ENCODE data around the gene GNB1L. TPM values are rescaled to one million over a fixed set of nuclear protein-coding genes. Genes with fewer than 3 reads are reported as not detected.
"Not testable (repeated sequence)": the region's sequence is repeated elsewhere in the genome, so short reads cannot be mapped to it uniquely, and the experiment has no call there.

GNB1L gene
- total and polyA plus RNA-seq, 2 donors: 11.2 to 15.4 TPM

DNA sequence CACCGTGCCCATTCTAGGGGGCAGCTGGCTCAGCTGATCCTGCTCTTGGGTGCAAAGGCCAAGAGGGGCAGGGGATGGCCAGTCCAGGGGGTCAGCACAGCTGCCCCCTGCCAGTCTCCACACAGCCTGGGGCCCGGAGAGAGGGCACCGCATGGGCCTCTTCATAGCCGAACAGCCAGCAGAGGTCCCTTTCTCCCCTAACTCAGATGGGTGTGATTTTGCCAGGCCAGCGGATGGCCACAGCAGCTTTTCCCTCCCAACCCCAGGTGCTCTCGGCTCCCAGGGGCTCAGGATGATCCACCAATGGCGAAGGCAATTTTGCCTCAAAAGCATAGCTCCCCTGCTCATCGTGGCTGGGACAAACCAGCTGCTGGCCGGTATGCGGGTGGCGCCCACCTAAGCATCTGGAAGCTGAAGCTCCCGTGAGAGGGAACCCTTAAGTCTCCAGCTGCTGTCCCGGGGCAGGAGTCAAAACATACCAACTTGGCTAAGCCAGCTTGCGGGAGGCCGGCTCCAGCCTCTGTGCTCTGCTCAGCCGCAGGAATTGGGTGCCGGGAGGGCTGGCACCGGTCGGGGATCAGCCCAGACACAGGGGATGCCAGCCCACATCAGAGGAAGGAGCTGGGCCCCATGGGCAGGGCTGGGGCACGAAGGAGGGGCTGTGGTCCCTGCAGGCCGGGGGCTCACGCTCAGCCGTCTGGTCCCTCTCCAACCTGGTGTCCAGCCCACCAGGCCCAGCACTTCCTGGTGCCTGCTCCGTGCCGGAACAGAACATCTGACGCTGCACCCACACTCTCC is 30.5 kb upstream of the GNB1L start:
- Histone ChIP-seq H3K4me3 (ENCODE audit: low read length in 2 of 2) (no peak overlapping the region), H3K27ac (ENCODE audit: low read depth in 1 of 2, low read length in 1 of 2) (peak overlapping the region in 1 of 2 donors; percentile 52), H3K36me3 (ENCODE audit: control insufficient read depth in 2 of 2, insufficient read depth in 2 of 2, low read length in 1 of 2) (no peaks in the 10 kb centered on the region), H3K9me3 (ENCODE audit: control insufficient read depth in 2 of 2, insufficient read depth in 1 of 2, low read length in 1 of 2) (peaks cover 0 to 5% of the 10 kb centered on the region in 2 donors), H3K4me1 (ENCODE audit: control insufficient read depth in 2 of 2, insufficient read depth in 2 of 2, low read length in 2 of 2) (peaks cover 43 to 77% of the 10 kb centered on the region in 2 donors), H3K27me3 (ENCODE audit: control insufficient read depth in 2 of 2, insufficient read depth in 1 of 2, low read length in 1 of 2) (no peaks in the 10 kb centered on the region)
- DNase-seq (ENCODE audit: low read depth in 6 of 9, low spot score in 9 of 9): peak in 1 of 9 donors; percentile 47
- 74% methylated on average over 26 of the region's 26 CpGs for WGBS

DNA sequence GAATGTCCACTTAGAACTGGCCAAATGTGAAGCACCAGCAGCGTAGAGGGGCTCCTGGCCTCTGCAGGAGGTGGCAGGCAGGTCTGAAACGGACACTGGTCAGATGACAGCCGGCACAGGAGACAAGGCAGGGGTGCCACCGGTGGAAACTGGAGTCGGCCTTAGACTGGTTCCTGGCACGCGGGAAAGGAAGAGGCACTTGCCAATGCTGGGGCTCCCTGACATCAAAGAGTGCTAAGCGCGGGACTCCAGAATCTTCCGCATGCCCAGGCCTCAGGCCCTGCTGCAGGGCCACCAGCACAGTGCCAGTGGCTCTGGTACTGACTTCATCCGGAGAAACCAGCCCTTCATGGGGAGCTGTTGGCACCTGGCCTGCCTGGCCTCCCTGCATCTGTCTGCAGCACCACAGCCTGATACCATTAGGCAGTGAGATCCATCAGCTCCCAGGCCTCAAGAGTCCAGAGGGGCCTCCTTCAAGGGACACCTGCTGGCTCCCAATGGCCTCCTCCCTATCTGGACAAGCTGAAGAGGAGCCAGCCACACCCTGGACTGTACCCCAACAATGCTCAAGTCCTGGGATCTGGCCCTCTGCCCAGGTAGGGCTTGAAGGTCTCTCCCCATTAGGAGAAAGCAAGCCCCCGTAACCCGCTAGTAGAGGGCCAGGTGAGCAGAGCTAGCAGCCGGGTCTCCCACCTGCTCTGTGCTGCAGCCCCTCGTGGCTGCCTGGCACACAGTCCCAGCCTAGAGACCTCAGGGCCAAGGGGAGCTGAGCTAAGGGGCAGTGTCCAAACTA is 29.7 kb upstream of the GNB1L start:
- H3K4me1 ChIP-seq (ENCODE audit: control insufficient read depth in 2 of 2, insufficient read depth in 2 of 2, low read length in 2 of 2): peaks cover 35 to 76% of the 10 kb centered on the region in 2 donors
- no peaks in the 10 kb centered on the region for H3K27me3 ChIP-seq (ENCODE audit: control insufficient read depth in 2 of 2, insufficient read depth in 1 of 2, low read length in 1 of 2)
- peak in 1 of 9 donors; percentile 35 for DNase-seq (ENCODE audit: low read depth in 6 of 9, low spot score in 9 of 9)
- H3K27ac ChIP-seq (ENCODE audit: low read depth in 1 of 2, low read length in 1 of 2): peak overlapping the region in 1 of 2 donors; percentile 52
- no peaks in the 10 kb centered on the region for H3K36me3 ChIP-seq (ENCODE audit: control insufficient read depth in 2 of 2, insufficient read depth in 2 of 2, low read length in 1 of 2)
- 90% methylated on average over 15 of the region's 15 CpGs for WGBS
- peaks cover 0 to 5% of the 10 kb centered on the region in 2 donors for H3K9me3 ChIP-seq (ENCODE audit: control insufficient read depth in 2 of 2, insufficient read depth in 1 of 2, low read length in 1 of 2)
- no peak overlapping the region for H3K4me3 ChIP-seq (ENCODE audit: low read length in 2 of 2)

DNA sequence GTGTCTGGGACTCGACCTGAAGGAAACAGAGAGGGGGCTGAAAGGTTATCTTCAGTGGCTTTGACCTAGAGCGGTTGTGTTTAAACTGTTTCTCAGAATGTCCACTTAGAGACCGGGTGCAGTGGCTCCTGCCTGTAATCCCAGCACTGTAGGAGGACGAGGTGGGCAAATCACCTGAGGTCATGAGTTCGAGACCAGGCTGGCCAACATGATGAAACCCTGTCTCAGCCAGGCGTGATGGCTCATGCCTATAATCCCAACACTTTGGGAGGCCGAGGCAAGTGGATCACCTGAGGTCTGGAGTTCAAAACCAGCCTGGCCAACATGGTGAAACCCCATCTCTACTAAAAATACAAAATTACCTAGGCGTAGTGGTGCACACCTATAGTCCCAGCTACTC is 28.8 kb upstream of the GNB1L start:
- not testable (repeated sequence) for H3K27ac ChIP-seq (ENCODE audit: low read depth in 1 of 2, low read length in 1 of 2); DNase-seq (ENCODE audit: low read depth in 6 of 9, low spot score in 9 of 9); H3K4me3 ChIP-seq (ENCODE audit: low read length in 2 of 2); H3K9me3 ChIP-seq (ENCODE audit: control insufficient read depth in 2 of 2, insufficient read depth in 1 of 2, low read length in 1 of 2); H3K27me3 ChIP-seq (ENCODE audit: control insufficient read depth in 2 of 2, insufficient read depth in 1 of 2, low read length in 1 of 2); H3K36me3 ChIP-seq (ENCODE audit: control insufficient read depth in 2 of 2, insufficient read depth in 2 of 2, low read length in 1 of 2)
- peaks cover 29 to 67% of the 10 kb centered on the region in 2 donors for H3K4me1 ChIP-seq (ENCODE audit: control insufficient read depth in 2 of 2, insufficient read depth in 2 of 2, low read length in 2 of 2)
- 96% methylated on average over 8 of the region's 8 CpGs for WGBS

DNA sequence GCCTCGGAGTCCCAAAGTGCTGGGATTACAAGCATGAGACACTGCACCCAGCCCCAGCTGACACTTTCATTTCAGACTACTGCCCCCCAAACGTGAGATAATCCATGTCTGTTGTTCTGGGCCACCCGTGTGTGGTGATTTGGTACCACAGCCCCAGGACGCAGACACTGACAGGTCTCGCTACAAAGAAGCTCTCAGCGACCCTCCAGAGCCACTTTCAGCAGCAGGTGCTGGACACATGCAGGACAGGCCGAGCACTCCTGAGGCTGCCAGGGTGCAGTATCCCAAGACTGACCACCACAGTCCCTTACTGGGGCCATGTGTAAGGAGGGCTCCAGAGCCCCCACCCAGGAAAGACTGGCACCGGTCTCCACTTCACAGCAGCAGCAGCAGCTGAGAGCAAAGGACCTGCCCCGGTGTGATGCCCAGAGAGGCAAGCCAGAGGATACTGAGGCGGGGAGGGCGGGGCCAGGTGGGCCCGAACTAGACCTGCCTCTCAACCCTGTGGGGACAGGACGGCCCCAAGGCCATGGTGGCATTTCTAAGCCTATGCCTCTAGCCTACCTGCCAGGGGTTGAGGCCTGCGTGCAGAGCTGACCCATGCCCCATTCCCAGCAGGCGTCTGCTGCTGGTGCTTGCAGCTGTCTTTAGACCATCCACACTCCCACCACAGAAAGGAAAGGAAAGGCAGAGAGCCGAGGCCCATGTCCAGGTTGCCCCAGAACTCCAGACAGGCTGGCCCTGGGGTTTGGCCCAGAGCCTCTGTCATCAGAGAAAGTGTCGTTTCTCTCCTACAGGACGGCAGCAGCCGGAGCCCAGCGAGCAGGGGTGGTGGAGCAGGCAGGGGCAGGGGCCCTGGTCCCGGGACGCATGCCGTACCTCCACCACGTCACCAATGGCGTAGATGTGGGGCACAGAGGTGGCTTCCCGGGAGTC is 28.0 kb upstream of the GNB1L start:
- Histone ChIP-seq H3K4me1 (ENCODE audit: control insufficient read depth in 2 of 2, insufficient read depth in 2 of 2, low read length in 2 of 2) (peaks cover 28 to 60% of the 10 kb centered on the region in 2 donors), H3K27ac (ENCODE audit: low read depth in 1 of 2, low read length in 1 of 2) (no peak overlapping the region), H3K9me3 (ENCODE audit: control insufficient read depth in 2 of 2, insufficient read depth in 1 of 2, low read length in 1 of 2) (peaks cover 0 to 5% of the 10 kb centered on the region in 2 donors), H3K27me3 (ENCODE audit: control insufficient read depth in 2 of 2, insufficient read depth in 1 of 2, low read length in 1 of 2) (no peaks in the 10 kb centered on the region), H3K4me3 (ENCODE audit: low read length in 2 of 2) (no peak overlapping the region), H3K36me3 (ENCODE audit: control insufficient read depth in 2 of 2, insufficient read depth in 2 of 2, low read length in 1 of 2) (no peaks in the 10 kb centered on the region)
- DNase-seq (ENCODE audit: low read depth in 6 of 9, low spot score in 9 of 9): no peak
- WGBS: 95% methylated on average over 26 of the region's 26 CpGs

DNA sequence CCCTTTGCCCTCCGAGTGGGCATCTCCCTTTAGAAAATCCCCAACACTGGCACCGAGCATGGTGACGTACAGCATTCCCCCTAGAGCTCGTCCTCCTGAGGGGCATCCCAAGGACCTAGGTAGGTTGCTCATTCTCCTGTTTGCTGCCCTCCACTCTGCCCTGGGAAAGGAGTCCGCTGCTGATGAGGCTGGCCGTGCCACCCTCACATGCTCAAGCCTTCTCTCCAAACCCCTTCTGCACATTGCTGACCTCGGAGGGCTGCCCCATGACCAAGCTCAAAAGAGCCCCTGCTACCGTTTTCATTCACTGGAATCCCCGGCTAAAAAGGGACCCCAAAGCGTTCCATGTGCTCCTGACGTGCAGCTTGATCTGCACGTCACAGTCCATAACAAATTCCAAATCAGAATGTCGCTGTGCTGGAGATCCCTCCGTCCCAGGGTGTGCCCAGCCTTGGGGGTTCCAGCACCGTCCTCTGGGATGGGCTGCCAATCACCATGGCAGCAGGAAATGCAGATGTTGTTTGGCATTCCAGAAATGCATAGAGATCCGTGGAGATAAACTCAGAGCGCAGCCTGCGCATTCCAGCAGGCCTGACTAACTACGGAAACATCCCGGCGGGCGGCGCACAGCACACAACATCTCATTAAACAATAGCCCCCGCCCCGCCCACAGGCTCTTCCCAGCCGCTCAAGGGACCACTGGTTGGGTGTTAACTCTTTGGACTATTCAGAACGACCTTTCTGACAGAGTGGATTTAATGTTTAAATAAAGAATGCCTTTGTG is 26.3 kb upstream of the GNB1L start:
- DNase-seq (ENCODE audit: low read depth in 6 of 9, low spot score in 9 of 9): no peak
- Histone ChIP-seq H3K27ac (ENCODE audit: low read depth in 1 of 2, low read length in 1 of 2) (no peak overlapping the region), H3K9me3 (ENCODE audit: control insufficient read depth in 2 of 2, insufficient read depth in 1 of 2, low read length in 1 of 2) (peaks cover 0 to 9% of the 10 kb centered on the region in 2 donors), H3K4me1 (ENCODE audit: control insufficient read depth in 2 of 2, insufficient read depth in 2 of 2, low read length in 2 of 2) (peaks cover 14 to 59% of the 10 kb centered on the region in 2 donors), H3K27me3 (ENCODE audit: control insufficient read depth in 2 of 2, insufficient read depth in 1 of 2, low read length in 1 of 2) (no peaks in the 10 kb centered on the region), H3K36me3 (ENCODE audit: control insufficient read depth in 2 of 2, insufficient read depth in 2 of 2, low read length in 1 of 2) (no peaks in the 10 kb centered on the region), H3K4me3 (ENCODE audit: low read length in 2 of 2) (no peak overlapping the region)
- 94% methylated on average over 27 of the region's 27 CpGs for WGBS

DNA sequence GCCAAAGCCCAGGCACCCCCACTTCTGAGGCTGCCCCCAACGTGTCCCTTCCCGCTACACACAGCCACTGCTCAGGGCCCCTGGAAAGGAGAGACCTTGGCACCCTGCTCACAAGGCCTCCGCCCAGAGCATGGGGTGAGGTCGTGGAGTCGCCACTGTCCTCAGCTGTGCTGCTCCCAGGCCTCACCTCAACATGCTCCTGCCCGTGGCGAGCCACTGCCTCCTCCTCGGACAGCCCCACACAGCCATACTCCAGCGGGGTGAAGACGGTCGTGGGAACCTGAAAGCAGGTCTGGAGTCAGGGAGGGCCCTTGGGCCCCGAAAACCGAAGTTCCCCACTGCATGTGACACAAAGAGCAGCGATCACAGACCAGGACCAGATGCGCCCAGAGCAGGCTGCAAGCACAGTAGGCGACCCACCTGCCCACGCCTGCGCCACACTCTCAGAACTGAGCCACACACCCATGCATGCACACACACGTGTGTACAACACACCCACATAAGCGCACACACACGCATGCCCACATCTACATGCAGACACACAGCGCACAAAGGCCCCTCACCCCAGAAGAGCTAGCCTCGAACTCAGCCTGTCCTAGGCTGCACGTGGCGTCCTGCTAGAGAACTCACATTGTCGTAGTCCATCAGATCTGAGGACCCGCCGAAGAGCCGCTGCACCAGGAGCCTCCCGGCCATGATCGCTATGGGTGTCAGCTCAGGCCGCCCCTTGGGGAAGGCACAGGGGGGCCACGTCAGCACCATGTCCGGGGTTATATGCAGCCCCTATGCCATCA is 25.5 kb upstream of the GNB1L start:
- H3K4me1 ChIP-seq (ENCODE audit: control insufficient read depth in 2 of 2, insufficient read depth in 2 of 2, low read length in 2 of 2): peaks cover 8 to 59% of the 10 kb centered on the region in 2 donors
- H3K36me3 ChIP-seq (ENCODE audit: control insufficient read depth in 2 of 2, insufficient read depth in 2 of 2, low read length in 1 of 2): no peaks in the 10 kb centered on the region
- no peaks in the 10 kb centered on the region for H3K27me3 ChIP-seq (ENCODE audit: control insufficient read depth in 2 of 2, insufficient read depth in 1 of 2, low read length in 1 of 2)
- DNase-seq (ENCODE audit: low read depth in 6 of 9, low spot score in 9 of 9): no peak
- WGBS: 97% methylated on average over 34 of the region's 34 CpGs
- H3K27ac ChIP-seq (ENCODE audit: low read depth in 1 of 2, low read length in 1 of 2): no peak overlapping the region
- H3K4me3 ChIP-seq (ENCODE audit: low read length in 2 of 2): no peak overlapping the region
- peaks cover 0 to 7% of the 10 kb centered on the region in 2 donors for H3K9me3 ChIP-seq (ENCODE audit: control insufficient read depth in 2 of 2, insufficient read depth in 1 of 2, low read length in 1 of 2)

DNA sequence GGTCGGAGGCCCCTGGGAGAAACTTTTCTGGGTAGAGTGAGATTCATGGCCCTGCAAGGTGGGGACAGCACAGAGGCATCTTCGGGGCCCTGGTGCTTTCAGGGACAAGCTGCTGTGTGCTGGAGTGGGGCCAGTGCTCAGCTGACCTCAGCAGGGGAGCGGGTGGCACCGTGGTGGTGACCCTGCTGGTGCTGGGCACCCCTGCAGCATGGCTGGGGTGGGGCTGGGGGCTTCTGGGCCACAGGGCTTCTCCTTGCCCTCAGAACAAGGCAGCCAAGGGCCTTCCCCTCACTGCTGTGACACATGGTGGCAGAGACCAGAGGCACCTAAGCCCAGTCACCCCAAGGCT is 24.9 kb upstream of the GNB1L start:
- H3K27ac ChIP-seq (ENCODE audit: low read depth in 1 of 2, low read length in 1 of 2): no peak overlapping the region
- peaks cover 8 to 59% of the 10 kb centered on the region in 2 donors for H3K4me1 ChIP-seq (ENCODE audit: control insufficient read depth in 2 of 2, insufficient read depth in 2 of 2, low read length in 2 of 2)
- H3K27me3 ChIP-seq (ENCODE audit: control insufficient read depth in 2 of 2, insufficient read depth in 1 of 2, low read length in 1 of 2): no peaks in the 10 kb centered on the region
- DNase-seq (ENCODE audit: low read depth in 6 of 9, low spot score in 9 of 9): no peak
- peaks cover 0 to 5% of the 10 kb centered on the region in 2 donors for H3K9me3 ChIP-seq (ENCODE audit: control insufficient read depth in 2 of 2, insufficient read depth in 1 of 2, low read length in 1 of 2)
- no peaks in the 10 kb centered on the region for H3K36me3 ChIP-seq (ENCODE audit: control insufficient read depth in 2 of 2, insufficient read depth in 2 of 2, low read length in 1 of 2)
- H3K4me3 ChIP-seq (ENCODE audit: low read length in 2 of 2): no peak overlapping the region
- WGBS: 99% methylated on average over 4 of the region's 4 CpGs

DNA sequence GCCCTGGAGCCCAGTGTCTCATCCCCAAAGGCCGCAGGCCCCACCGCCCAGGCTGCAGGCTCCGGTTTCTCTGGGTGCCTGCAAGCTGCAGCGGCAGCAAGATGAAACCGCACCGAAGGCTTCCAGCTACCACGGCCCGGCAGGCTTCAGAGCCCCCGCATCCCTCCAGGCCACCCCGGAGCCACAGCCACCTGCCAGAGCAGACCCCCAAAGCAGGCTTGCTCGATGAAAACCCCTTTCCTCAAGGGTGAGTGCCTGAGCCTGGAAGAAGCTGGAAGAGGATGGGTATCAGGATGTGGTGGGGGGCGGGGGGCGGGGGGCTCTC is 24.5 kb upstream of the GNB1L start:
- H3K36me3 ChIP-seq (ENCODE audit: control insufficient read depth in 2 of 2, insufficient read depth in 2 of 2, low read length in 1 of 2): no peaks in the 10 kb centered on the region
- no peaks in the 10 kb centered on the region for H3K27me3 ChIP-seq (ENCODE audit: control insufficient read depth in 2 of 2, insufficient read depth in 1 of 2, low read length in 1 of 2)
- WGBS: 97% methylated on average over 13 of the region's 13 CpGs
- DNase-seq (ENCODE audit: low read depth in 6 of 9, low spot score in 9 of 9): no peak
- no peak overlapping the region for H3K27ac ChIP-seq (ENCODE audit: low read depth in 1 of 2, low read length in 1 of 2)
- peaks cover 0 to 5% of the 10 kb centered on the region in 2 donors for H3K9me3 ChIP-seq (ENCODE audit: control insufficient read depth in 2 of 2, insufficient read depth in 1 of 2, low read length in 1 of 2)
- no peak overlapping the region for H3K4me3 ChIP-seq (ENCODE audit: low read length in 2 of 2)
- H3K4me1 ChIP-seq (ENCODE audit: control insufficient read depth in 2 of 2, insufficient read depth in 2 of 2, low read length in 2 of 2): peaks cover 11 to 59% of the 10 kb centered on the region in 2 donors

Measured in thymus (tissue), 11 donors.